ENCODE measurements around the gene TMUB2.

DNA sequence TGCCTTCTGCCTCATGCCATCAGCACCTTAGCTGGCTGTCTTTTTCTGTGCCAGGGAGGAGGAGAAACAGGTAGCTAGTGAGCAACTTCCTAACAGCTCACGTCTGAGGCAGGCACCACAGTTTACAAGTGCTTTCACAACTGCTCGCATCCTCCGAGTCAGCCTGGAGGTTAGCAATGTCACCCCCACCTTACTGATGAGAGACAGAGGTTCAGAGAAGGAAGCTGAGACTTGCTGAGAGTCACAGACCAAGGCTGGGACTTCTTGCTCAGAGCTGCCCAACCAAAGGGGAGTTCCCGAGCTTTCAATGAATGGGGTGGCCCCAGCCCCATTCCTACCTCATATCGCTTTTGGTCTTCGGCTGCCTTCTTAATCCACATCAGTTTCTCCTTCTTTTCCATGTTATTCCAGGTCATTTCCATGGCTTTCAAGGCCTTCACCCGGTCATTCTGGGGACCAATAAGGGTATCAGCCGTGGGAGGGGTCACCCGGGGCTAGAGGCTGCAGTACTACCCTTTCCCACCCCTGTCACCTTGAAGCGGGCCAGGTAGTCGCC is 23.1 kb downstream of the TMUB2 start:
- TF ChIP-seq CTCF (IDR thresholded peaks at IDR 0.05) (no peak), POLR2A (IDR thresholded peaks at IDR 0.05) (no peak)

Measured in upper lobe of left lung (tissue), 4 donors.